Astrocyte of the spinal cord (primary cell): ENCODE data around the gene EFCAB11.
A peak's percentile ranks its signal among the peaks of the same experiment; 100 is the strongest.

ENCODE experiments used
- DNase-seq: peaks from one replicate; pipeline ENCODE4 v3.0.0; 2011; ENCODE audit warnings: low read depth, low spot score
- H3K4me3 ChIP-seq: 2 replicates; pipeline ENCODE4 v1.5.1; 2011; ENCODE audit warnings: low read depth, mild to moderate bottlenecking, low read length, moderate library complexity
- in situ Hi-C: cut with HindIII; loops from 2 replicates; pipeline ENCODE4 v1.10.0; 2017; ENCODE audit warnings: low sequenced_read_pairs
- TF ChIP-seq, protein P1 (sequence below): IDR thresholded peaks from 2 replicates; pipeline ENCODE4 v1.5.1; 2012; ENCODE audit warnings: low read depth, mild to moderate bottlenecking, low read length, inconsistent platforms

The EFCAB11 gene

DNA sequence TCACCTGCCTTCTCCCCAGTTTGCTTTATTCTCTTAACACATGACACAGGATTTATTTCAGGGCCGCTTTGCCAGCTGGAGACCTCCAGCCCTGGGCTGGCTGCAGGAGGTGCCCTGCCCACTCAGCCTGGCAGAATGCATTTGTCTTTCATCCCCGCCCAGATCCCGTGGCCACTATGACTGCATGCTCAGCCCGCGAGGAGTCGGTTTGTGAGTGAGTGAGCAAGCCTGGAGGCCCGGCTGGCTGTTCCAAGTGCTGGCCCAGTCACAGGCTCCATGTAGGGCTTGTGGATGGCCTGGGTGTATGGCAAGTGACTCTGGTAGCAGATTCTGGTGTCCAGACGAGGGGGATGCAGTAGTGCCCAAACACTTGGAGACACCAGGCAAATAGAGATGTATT is 3.3 kb upstream of the EFCAB11 start:
- no peak overlapping the region for H3K4me3 ChIP-seq
- in situ Hi-C loops = no loop called here
- DNase-seq = no peak
- TF ChIP-seq, protein P1, sequence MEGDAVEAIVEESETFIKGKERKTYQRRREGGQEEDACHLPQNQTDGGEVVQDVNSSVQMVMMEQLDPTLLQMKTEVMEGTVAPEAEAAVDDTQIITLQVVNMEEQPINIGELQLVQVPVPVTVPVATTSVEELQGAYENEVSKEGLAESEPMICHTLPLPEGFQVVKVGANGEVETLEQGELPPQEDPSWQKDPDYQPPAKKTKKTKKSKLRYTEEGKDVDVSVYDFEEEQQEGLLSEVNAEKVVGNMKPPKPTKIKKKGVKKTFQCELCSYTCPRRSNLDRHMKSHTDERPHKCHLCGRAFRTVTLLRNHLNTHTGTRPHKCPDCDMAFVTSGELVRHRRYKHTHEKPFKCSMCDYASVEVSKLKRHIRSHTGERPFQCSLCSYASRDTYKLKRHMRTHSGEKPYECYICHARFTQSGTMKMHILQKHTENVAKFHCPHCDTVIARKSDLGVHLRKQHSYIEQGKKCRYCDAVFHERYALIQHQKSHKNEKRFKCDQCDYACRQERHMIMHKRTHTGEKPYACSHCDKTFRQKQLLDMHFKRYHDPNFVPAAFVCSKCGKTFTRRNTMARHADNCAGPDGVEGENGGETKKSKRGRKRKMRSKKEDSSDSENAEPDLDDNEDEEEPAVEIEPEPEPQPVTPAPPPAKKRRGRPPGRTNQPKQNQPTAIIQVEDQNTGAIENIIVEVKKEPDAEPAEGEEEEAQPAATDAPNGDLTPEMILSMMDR = no peak

DNA sequence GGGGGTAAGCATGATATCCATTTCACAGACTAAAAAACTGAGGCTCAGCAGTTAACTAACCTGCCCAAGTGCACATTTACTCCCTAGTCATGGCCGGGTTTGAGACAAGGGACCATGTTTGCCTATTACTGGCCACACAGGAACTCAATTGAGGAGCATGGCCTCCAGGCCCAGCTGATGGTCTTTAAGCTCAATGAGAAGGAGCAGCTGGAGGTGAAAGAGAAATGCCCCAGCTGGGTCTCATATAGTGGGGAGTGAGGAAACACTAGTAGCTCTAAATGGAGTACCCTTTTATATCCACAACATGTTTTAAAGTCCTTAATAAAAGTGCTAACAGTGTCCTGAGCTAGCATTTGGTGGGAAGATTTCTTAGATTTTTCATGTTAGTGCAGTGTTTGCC is 2.8 kb upstream of the EFCAB11 start:
- H3K4me3 ChIP-seq = no peak overlapping the region
- in situ Hi-C loops = no loop called here
- TF ChIP-seq, protein P1 = no peak
- DNase-seq = no peak

DNA sequence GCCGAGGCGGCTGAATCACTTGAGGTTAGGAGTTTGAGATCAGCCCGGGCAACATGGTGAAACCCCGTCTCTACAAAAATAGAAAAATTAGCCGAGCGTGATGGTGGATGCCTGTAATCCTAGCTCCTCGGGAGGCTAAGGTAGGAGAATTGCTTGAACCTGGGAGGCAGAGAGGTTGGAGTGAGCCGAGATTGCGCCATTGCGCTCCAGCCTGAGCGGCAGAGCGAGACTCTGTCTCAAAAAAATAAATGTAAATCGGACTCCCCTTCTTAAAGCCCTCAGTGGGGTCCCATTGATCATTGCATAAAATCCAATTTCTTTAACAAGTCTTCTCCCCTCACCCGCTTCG is 2.1 kb upstream of the EFCAB11 start:
- in situ Hi-C loops = no loop called here
- TF ChIP-seq, protein P1 = no peak

DNA sequence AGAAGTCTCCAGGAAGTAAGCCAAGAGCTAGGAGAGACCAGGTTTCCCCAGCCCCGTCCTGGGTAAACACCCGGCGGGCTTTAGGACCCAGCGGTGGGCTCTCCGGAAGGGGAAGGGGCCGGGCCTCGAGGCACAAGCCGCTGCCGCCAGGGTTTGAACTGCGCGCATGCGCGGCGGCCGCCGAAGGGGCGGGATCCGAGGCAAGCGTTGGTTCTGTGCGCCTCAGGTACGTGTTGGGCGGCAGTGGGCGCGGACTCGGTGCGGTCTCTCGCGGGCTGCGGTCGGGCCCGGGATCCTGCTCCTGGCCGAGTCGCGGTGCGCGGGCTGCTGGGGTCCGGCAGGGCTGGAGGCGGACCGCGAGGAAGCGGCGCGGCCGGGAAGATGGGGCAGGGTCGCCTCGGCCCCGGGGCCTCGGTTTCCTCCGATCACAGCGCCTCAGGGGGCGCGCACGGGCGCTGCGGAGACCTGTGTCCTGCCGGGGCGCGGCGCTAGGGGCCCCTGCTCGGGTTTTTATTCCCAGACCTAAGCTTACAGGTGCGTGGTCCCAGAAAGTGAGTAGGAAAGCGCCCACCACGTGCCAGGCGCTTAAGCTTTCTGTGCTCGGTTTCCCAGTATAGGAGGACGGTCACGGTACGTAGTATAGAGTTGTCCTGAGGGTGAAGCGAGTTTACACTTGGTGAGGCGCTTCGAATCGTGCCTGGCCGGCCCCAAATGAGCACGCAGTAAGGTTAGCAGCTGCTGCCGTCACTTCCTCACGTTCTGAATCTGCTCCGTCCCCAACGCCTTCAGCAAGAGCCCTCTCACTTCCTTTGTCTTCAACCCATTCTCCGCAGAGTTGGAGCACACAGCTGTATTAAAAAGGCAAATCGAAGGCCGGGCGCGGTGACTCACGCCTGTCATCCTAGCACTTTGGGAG is 1.5 kb upstream of the EFCAB11 start, which contains the start of gene TDP1:
TDP1 (plus strand) TSS at position 183 of the 916 bp plus-strand sequence. CDS start 7,188 bp downstream, outside the sequence.
- peak; percentile 97 for DNase-seq
- in situ Hi-C loops = no loop called here
- TF ChIP-seq, protein P1 = no peak
- peak within 1 kb of the TSS; percentile 74 for H3K4me3 ChIP-seq

More for the DNA sequence above, 2.1 kb upstream of the EFCAB11 start:
- H3K4me3 ChIP-seq = peak overlapping the region; percentile 74
- no peak for DNase-seq

DNA sequence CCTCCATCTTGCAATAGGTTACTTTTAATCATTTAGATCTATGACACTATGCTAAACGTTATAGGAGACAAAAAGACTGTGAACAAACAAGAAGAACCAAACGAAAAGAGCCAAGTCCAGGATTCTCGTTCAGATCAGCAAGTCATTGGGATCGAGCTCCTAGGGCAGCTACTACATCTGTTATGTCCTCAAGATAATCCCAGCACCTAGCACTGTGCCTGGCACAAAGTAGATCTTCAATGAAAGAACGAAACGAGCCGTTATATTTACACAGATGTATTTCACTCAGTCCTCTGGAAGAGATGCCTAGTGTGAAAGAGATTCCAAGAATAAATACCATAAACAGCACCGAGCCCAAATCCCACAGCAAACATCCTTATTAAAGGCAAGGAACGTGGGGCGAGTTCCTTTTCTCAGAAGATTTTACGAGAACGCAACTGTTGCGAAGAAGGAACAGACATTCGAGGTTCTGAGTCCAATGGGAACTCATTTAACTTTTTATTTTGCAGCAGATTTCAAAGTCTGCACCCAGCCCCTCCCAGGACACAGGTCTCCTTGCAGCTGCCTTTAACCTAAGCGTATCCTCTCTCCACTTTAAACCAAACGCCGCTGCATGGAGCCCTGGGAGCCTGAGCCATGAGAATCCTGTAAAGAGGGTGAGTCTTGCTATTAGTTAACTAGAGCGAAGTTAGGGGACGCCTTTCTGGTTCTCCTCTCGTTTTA is 653 bp upstream of the EFCAB11 start:
- peak overlapping the region; percentile 74 for H3K4me3 ChIP-seq
- TF ChIP-seq, protein P1 = no peak
- in situ Hi-C loops = no loop called here
- no peak for DNase-seq

DNA sequence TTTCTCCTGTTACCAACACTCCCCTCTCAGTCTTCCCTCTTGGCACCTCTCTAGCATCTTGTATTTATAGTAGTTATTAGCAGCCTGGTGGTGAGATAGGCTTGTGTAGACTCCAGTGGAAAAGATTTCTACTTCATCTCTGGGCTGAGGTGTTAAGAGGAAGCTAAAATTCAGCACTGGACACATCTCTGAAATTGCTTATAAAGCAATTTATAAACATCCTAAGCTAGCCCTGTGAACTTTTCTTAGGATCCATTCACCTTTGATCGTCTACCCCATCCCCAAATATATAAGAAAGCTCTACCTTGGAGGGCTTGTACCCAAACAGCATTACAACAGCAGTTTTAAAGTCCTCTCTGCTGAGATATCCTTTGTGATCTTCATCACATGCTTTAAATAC is 928 bp downstream of the EFCAB11 start:
- no peak for DNase-seq
- H3K4me3 ChIP-seq = peak overlapping the region; percentile 74
- TF ChIP-seq, protein P1 = no peak
- in situ Hi-C loops = no loop called here
